Measurements from ENCODE around the gene IL9R. TPM values are rescaled to one million over a fixed set of nuclear protein-coding genes. Genes with fewer than 3 reads are reported as not detected.
"Not testable (repeated sequence)": the region's sequence is repeated elsewhere in the genome, so short reads cannot be mapped to it uniquely, and the experiment has no call there.

IL9R gene
- total RNA-seq, 2 donors from 2014 or later: not detected

DNA sequence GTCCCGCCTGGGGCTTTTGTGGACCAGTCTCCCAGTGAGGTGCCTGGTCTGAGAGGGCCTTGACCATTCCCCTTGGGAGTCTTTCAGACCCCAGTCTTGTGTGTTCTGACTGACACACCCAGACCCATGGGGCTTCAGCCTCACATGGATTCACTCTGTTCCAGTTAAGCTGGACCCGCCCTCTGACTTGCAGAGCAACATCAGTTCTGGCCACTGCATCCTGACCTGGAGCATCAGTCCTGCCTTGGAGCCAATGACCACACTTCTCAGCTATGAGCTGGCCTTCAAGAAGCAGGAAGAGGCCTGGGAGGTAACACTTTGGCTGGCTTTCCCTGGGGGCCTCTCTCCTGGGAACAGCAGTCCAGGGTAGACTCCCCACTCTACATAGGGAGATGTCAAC lies 6.8 kb downstream of the IL9R start:
- H3K36me3 ChIP-seq: no peaks in the 10 kb centered on the region
- TF ChIP-seq, protein P1, sequence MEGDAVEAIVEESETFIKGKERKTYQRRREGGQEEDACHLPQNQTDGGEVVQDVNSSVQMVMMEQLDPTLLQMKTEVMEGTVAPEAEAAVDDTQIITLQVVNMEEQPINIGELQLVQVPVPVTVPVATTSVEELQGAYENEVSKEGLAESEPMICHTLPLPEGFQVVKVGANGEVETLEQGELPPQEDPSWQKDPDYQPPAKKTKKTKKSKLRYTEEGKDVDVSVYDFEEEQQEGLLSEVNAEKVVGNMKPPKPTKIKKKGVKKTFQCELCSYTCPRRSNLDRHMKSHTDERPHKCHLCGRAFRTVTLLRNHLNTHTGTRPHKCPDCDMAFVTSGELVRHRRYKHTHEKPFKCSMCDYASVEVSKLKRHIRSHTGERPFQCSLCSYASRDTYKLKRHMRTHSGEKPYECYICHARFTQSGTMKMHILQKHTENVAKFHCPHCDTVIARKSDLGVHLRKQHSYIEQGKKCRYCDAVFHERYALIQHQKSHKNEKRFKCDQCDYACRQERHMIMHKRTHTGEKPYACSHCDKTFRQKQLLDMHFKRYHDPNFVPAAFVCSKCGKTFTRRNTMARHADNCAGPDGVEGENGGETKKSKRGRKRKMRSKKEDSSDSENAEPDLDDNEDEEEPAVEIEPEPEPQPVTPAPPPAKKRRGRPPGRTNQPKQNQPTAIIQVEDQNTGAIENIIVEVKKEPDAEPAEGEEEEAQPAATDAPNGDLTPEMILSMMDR (IDR thresholded peaks at IDR 0.05): no peak
- H3K27me3 ChIP-seq: no peaks in the 10 kb centered on the region
- H3K4me3 ChIP-seq: no peak overlapping the region
- H3K4me1 ChIP-seq: no peaks in the 10 kb centered on the region
- no peaks in the 10 kb centered on the region for H3K9me3 ChIP-seq
- DNase-seq (ENCODE audit: low spot score): no peak
- no peak overlapping the region for H3K27ac ChIP-seq

DNA sequence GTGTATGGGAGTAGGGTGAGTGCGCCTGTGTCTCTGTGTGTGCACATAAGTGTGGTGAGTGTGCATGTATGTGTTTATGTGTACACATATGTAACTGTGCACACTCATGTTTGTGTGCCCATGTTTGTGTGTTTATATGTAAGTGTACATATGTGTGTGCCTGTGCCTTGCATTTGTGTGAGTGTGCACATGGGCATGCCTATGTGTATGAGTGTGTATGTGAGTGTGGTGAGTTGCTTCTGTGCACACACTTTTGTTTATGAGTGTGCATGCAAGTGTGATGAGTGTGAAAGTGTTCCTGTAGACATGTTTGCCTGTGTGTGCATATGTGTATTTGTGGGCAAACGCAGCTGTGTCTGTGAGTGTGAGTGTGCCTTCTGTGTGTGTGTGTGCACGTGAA lies 7.2 kb downstream of the IL9R start:
- TF ChIP-seq, protein P1 (IDR thresholded peaks at IDR 0.05): no peak
- H3K36me3 ChIP-seq: no peaks in the 10 kb centered on the region
- no peak for DNase-seq (ENCODE audit: low spot score)
- H3K9me3 ChIP-seq: no peaks in the 10 kb centered on the region
- H3K27me3 ChIP-seq: no peaks in the 10 kb centered on the region
- H3K27ac ChIP-seq: no peak overlapping the region
- H3K4me3 ChIP-seq: no peak overlapping the region
- no peaks in the 10 kb centered on the region for H3K4me1 ChIP-seq

GRCh38 chrX:156005144-156005543 lies 7.6 kb downstream of the IL9R start:
- Histone ChIP-seq H3K36me3 (no peaks in the 10 kb centered on the region), H3K27ac (no peak overlapping the region), H3K4me3 (no peak overlapping the region), H3K4me1 (no peaks in the 10 kb centered on the region), H3K9me3 (no peaks in the 10 kb centered on the region), H3K27me3 (no peaks in the 10 kb centered on the region)
- TF ChIP-seq, protein P1 (IDR thresholded peaks at IDR 0.05): no peak
- DNase-seq (ENCODE audit: low spot score): no peak

DNA sequence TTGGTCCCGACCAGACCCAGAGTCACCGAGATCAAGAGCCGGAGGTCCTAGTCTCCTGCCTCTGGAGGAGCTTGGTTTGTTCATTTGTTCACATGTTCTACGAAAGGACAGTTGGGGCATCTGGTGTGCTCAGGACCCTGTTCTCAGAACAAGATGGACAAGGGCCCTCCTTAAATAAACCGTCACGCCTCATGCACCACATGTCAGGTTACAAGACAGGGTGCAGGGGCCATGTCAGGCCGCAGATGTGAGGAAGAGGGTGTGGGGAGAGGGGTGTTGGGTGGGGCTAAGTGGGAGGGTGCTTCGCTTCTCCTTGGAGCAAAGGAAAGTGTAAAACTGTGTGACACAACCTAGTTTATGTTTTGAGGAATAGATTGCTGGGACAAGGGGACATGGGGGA lies 9.0 kb downstream of the IL9R start:
- H3K4me3 ChIP-seq; H3K27ac ChIP-seq; H3K36me3 ChIP-seq; DNase-seq (ENCODE audit: low spot score); H3K27me3 ChIP-seq; H3K4me1 ChIP-seq; H3K9me3 ChIP-seq: not testable (repeated sequence)

GRCh38 chrX:156008379-156008778 lies 10.9 kb downstream of the IL9R start:
- DNase-seq (ENCODE audit: low spot score); H3K27me3 ChIP-seq; H3K4me3 ChIP-seq: not testable (repeated sequence)

DNA sequence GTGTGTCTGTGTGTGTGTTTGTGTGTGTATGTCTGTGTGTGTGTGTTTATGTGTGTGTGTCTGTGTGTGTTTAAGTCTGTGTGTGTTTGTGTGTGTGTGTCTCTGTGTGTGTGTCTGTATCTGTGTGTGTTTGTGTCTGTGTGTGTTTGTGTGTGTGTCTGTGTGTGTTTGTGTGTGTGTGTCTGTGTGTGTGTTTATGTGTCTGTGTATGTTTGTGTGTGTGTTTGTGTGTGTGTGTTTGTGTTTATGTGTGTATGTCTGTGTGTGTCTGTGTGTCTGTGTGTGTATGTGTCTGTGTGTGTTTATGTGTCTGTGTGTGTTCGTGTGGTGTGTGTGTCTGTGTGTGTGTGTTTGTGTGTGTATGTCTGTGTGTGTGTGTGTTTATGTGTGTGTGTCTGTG lies 11.4 kb downstream of the IL9R start:
- DNase-seq (ENCODE audit: low spot score): no peak
- Histone ChIP-seq H3K36me3 (no peaks in the 10 kb centered on the region), H3K4me1 (no peaks in the 10 kb centered on the region), H3K27ac (no peak overlapping the region), H3K9me3 (no peaks in the 10 kb centered on the region), H3K4me3 (no peak overlapping the region), H3K27me3 (no peaks in the 10 kb centered on the region)
- TF ChIP-seq, protein P1 (IDR thresholded peaks at IDR 0.05): no peak

More at GRCh38 chrX:156008379-156008778, 10.9 kb downstream of the IL9R start:
- H3K36me3 ChIP-seq, H3K4me1 ChIP-seq, H3K9me3 ChIP-seq, H3K27ac ChIP-seq: not testable (repeated sequence)

GRCh38 chrX:156009691-156010090 lies 12.2 kb downstream of the IL9R start:
- not testable (repeated sequence) for DNase-seq (ENCODE audit: low spot score); H3K9me3 ChIP-seq; H3K4me1 ChIP-seq; H3K36me3 ChIP-seq; H3K4me3 ChIP-seq; H3K27me3 ChIP-seq; H3K27ac ChIP-seq

DNA sequence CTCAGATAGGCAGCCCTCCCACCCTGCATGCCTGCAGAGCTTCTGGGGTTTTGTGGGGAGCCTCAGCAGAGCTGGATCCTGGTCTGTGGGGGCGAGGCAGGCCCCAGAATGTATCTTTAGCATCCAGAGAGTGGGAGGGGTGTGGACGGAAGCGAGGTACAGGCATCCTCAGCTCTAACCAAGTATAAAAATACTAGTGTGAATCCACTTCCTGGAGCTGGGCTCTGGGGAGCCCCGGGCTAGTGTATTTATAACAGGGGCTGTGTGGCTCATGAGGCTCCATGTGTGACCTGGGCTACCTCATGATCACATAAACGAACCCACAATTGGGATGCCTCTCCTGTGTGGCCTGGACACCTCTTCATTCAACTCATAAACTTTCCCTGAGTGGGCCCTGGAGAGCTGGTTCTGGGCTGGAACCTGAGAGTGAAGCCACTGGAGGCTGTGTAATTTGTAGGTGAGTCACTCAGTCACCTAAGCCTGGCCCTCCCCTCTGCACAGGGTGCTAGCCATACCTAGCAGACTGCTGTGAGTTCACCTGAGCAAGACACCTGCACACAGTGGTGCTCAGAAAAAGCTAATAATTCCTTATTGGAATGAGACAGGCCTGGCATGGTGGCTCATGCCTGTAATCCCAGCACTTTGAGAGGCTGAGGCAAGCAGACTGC lies 15.9 kb downstream of the IL9R start:
- H3K9me3 ChIP-seq; H3K4me1 ChIP-seq; H3K27me3 ChIP-seq; H3K36me3 ChIP-seq; H3K4me3 ChIP-seq; H3K27ac ChIP-seq; DNase-seq (ENCODE audit: low spot score): not testable (repeated sequence)

DNA sequence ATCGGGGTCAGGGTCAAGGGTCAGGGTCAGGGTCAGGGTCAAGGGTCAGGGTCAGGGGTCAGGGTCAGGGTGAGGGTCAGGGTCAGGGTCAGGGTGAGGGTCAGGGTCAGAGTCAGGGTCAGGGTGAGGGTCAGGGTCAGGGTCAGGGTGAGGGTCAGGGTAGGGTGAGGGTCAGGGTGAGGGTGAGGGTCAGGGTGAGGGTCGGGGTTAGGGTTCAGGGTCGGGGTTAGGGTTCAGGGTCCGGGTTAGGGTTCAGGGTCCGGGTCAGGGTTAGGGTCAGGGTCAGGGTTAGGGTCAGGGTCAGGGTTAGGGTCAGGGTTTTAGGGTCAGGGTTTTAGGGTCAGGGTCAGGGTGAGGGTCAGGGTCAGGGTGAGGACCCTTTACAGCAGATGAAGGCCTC lies 22.4 kb downstream of the IL9R start:
- not testable (repeated sequence) for DNase-seq (ENCODE audit: low spot score); H3K27ac ChIP-seq; H3K27me3 ChIP-seq; H3K4me3 ChIP-seq; H3K36me3 ChIP-seq; H3K4me1 ChIP-seq; H3K9me3 ChIP-seq

- not testable (repeated sequence) for H3K27ac ChIP-seq; DNase-seq (ENCODE audit: low spot score); H3K4me3 ChIP-seq; H3K9me3 ChIP-seq; H3K4me1 ChIP-seq; H3K27me3 ChIP-seq; H3K36me3 ChIP-seq
Measured at GRCh38 chrX:156023002-156023401, 25.5 kb downstream of the IL9R start.

GRCh38 chrX:156024949-156025492 lies 27.5 kb downstream of the IL9R start:
- H3K4me1 ChIP-seq: not testable (repeated sequence)

More at GRCh38 chrX:156024949-156025492, 27.5 kb downstream of the IL9R start:
- H3K27ac ChIP-seq; DNase-seq (ENCODE audit: low spot score); H3K9me3 ChIP-seq; H3K36me3 ChIP-seq; H3K27me3 ChIP-seq; H3K4me3 ChIP-seq: not testable (repeated sequence)
